ACC112 (cell line): ENCODE measurements around the gene PAQR4.

ENCODE experiments used
- H2AFZ ChIP-seq: fragments of 200-600 bp; sonication (generic); one replicate; pipeline ENCODE4 v1.6.0; 2017; ENCODE audit warnings: antibody characterized with exemption, low read length; ENCODE audit not compliant: unreplicated experiment
- H3K27ac ChIP-seq: fragments of 200-600 bp; sonication (generic); 2 replicates; pipeline ENCODE4 v1.5.1; 2014; ENCODE audit warnings: low read depth, mild to moderate bottlenecking, antibody characterized with exemption, low read length, moderate library complexity
- H3K27me3 ChIP-seq: fragments of 200-600 bp; sonication (generic); 2 replicates; pipeline ENCODE4 v1.6.1; 2014; ENCODE audit warnings: mild to moderate bottlenecking, antibody characterized with exemption, low read length, moderate library complexity, mixed read lengths; ENCODE audit not compliant: insufficient read depth
- H3K36me3 ChIP-seq: fragments of 200-600 bp; sonication (generic); 2 replicates; pipeline ENCODE4 v1.6.1; 2016; ENCODE audit warnings: mild to moderate bottlenecking, antibody characterized with exemption, low read length, moderate library complexity, mixed read lengths; ENCODE audit not compliant: insufficient read depth
- H3K4me1 ChIP-seq: fragments of 200-600 bp; sonication (generic); one replicate; pipeline ENCODE4 v1.6.1; 2016; ENCODE audit warnings: low read length, mixed read lengths; ENCODE audit not compliant: insufficient read depth, unreplicated experiment, control insufficient read depth
- H3K4me3 ChIP-seq: fragments of 200-600 bp; sonication (generic); 2 replicates; pipeline ENCODE4 v1.5.1; 2014; ENCODE audit warnings: mild to moderate bottlenecking, low read depth, low read length
- H3K79me2 ChIP-seq: fragments of 200-600 bp; sonication (generic); one replicate; pipeline ENCODE4 v1.6.0; 2016; ENCODE audit warnings: low read length; ENCODE audit not compliant: control insufficient read depth, unreplicated experiment, insufficient read depth

PAQR4 gene

DNA sequence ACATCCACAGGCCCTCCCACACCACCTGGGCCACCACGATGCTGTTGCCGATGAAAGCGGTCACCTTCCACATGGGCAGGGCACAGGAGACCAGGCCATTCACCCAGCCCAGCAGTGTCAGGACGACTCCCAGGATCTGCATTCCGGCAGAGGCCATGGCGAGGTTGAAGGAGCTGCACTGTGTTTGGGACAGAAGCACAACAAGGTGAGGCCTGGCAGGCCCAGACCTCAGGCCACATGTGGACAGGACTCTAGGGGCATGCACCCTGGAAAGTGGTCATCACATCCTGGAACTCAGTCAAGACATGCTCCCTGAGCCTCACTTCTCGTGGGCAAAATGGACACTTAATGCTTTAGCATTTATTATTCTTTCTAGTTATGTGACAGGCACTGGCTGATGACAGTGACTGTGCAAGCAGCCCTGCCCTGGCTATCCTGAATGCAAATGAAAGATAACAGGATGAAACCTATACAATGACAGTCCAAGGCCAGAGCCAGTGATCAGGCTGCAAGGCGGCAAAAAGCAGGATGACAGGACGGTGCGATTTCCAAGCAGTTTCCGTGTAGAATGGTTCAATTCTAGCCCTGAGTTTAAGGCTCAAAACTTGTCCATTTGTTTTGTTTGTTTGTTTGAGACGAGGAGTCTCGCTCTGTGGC, 46.8 kb downstream of the PAQR4 start:
- Histone ChIP-seq H3K4me1 (peaks cover 5% of the 10 kb centered on the region), H3K27me3 (peaks cover 23% of the 10 kb centered on the region; the same call in 1 of the 2 replicates), H3K79me2 (no peaks in the 10 kb centered on the region), H2AFZ (no peak overlapping the region), H3K36me3 (no peaks in the 10 kb centered on the region), H3K4me3 (no peak overlapping the region), H3K27ac (no peak overlapping the region)

DNA sequence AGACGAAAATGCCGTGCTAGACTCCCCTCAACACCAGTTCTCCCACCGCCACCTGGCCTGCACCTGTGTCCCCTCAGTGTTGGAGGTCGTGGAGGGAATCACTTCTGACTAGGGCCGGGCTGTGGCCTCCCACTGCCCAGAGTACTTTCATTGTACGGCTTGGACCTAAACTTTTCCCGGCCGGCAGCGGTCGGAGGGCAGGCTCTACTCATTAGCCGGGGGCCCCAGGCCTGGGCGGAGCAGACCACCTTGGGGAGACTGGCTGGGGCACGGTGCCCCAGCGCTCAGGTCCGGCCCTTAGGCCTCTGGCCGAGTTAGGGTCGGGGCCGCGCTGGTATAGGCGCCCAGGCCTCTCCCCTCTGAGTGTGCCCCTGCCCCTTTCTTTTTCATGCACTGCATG, 48.2 kb downstream of the PAQR4 start:
- Histone ChIP-seq H3K27ac (no peak overlapping the region), H2AFZ (no peak overlapping the region), H3K4me1 (peaks cover 5% of the 10 kb centered on the region), H3K36me3 (no peaks in the 10 kb centered on the region), H3K4me3 (no peak overlapping the region), H3K79me2 (no peaks in the 10 kb centered on the region), H3K27me3 (peaks cover 14% of the 10 kb centered on the region; the same call in 1 of the 2 replicates)

DNA sequence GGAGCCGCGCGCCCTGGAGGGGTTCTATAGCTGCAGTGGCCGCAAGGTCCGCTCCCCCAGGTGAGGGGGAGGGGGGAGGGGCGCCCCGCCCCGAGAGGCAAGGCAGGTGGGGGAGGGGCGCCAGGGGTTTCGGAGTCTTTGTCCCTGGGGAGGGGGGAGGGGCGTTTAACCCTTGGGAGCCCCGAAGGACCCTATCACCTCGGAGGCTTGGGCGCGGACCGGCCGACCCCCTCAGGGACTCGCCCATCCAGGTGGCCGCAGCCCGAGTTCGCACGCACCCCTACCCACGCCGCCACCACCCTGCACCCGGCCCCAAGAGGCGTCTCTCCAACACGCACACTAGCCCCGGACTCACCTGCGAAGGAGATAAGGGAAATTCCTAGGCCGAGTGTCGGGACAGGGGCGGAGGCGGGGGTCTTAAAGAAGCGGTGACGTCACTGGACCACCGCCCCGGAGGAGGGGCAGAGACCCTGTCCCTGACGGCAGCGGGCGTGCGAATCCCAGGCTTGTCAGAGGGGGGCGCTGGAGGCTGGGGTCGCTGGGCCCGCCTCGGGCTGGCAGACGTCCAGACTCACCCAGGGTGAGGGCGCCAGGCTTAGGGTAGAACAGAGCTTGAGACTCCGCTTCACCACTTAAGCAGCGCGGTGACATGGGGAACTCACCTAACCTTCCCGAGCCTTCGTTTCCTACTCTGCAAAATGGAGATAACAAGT, 48.8 kb downstream of the PAQR4 start, which contains the start of gene CLDN6:
Gene CLDN6 (minus strand): TSS at position 390 of the 713 bp plus-strand sequence. CDS start 2,162 bp downstream, outside the sequence.
- H3K36me3 ChIP-seq = no peaks in the 10 kb centered on the region
- H3K4me1 ChIP-seq = peaks cover 9% of the 10 kb centered on the region
- H3K27me3 ChIP-seq = peaks cover 9% of the 10 kb centered on the region; the same call in 1 of the 2 replicates
- H3K4me3 ChIP-seq = no peak within 1 kb of the TSS
- H3K27ac ChIP-seq = no peak within 1 kb of the TSS
- H3K79me2 ChIP-seq = no peaks in the 10 kb centered on the region
- H2AFZ ChIP-seq = no peak within 1 kb of the TSS

DNA sequence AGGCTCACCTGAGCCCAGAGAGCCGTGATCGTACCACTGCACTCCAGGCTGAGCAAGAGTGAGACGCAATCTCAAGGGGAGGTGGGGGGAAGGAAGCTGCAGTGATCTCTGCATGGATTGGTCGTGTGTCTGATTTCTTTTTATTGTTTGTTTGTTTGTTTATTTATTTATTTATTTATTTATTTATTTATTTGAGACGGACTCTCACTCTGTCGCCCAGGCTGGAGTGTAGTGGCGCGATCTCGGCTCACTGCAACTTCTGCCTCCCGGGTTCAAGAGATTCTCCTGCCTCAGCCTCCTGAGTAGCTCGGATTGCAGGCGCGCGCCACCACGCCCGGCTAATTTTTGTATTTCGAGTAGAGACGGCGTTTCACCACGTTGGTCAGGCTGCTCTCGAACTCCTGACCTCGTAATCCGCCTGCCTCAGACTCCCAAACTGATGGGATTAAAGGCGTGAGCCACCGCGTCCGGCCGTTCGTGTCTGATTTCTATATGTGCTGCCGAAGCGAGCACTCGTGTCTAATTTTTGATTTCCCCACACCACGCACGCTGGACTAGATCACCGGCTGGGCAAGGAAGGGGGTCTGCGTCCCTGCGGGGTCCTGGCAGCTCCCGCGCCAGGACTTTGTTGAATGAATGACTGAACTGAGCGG, 50.6 kb downstream of the PAQR4 start:
- Histone ChIP-seq H3K27me3 (no peaks in the 10 kb centered on the region), H3K27ac (peak overlapping the region; percentile 99), H3K4me3 (peak overlapping the region; percentile 93), H3K79me2 (no peaks in the 10 kb centered on the region), H3K36me3 (no peaks in the 10 kb centered on the region), H2AFZ (peak overlapping the region; percentile 73), H3K4me1 (peaks cover 10% of the 10 kb centered on the region)

DNA sequence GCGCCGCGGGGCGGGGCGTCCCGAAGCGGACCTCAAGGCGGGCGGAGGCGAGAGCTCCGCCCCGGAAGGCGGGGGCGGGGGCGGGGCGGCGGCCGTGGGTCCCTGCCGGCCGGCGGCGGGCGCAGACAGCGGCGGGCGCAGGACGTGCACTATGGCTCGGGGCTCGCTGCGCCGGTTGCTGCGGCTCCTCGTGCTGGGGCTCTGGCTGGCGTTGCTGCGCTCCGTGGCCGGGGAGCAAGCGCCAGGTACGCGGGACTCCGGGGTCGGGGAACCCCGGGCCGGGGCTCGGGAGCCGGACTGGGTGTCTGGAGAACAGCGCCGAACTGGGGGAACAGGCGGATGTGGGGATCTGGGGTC, 51.1 kb downstream of the PAQR4 start, which contains the start of gene TNFRSF12A:
Gene TNFRSF12A (plus strand): TSS at position 122 of the 357 bp plus-strand sequence. CDS start 30 bp downstream, at position 152.
- peaks cover 10% of the 10 kb centered on the region for H3K4me1 ChIP-seq
- H2AFZ ChIP-seq = peak within 1 kb of the TSS; percentile 73
- H3K79me2 ChIP-seq = no peaks in the 10 kb centered on the region
- peak within 1 kb of the TSS; percentile 93 for H3K4me3 ChIP-seq
- no peaks in the 10 kb centered on the region for H3K27me3 ChIP-seq
- no peaks in the 10 kb centered on the region for H3K36me3 ChIP-seq
- peak within 1 kb of the TSS; percentile 99 for H3K27ac ChIP-seq

DNA sequence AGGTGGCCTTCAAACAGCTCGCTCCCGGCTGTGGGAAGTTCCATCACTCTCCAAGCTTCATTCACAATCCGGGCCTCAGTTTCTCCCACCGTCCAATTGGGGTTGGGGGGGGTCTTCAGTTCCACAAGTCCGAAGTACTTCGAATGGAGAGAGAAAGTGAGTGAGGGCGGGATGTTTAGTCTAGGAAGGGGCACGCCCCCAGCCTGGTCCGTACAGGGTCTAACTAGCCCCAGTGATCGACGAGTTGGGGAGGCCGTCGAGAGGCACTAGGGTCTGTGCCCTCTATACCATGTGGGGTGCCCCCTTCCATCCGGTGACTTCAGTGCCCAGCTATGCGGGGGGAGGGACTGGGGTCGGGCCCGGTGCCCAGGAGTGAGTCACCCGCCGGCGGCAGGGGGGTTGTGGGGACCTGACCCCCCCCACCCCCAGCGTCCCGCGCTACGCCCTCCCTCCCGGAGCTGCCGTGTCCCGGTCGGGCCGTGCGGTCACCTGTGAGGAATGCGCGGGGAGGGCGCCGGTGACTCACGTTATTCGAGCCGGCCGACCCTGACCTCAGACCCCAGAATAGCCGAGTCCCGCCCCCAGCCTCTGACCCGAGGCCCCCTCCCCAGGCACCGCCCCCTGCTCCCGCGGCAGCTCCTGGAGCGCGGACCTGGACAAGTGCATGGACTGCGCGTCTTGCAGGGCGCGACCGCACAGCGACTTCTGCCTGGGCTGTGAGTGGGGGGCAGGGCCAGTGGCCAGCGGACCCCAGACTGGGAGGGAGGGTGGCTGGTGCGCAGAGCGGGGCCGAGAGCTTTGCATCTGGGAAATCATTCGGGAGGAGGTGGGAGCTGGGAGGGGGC, 51.7 kb downstream of the PAQR4 start:
- H3K27me3 ChIP-seq = no peaks in the 10 kb centered on the region
- H3K4me1 ChIP-seq = peaks cover 10% of the 10 kb centered on the region
- no peaks in the 10 kb centered on the region for H3K36me3 ChIP-seq
- peak overlapping the region; percentile 18 for H2AFZ ChIP-seq
- H3K27ac ChIP-seq = peak overlapping the region; percentile 99
- H3K4me3 ChIP-seq = peak overlapping the region; percentile 93
- H3K79me2 ChIP-seq = no peaks in the 10 kb centered on the region

DNA sequence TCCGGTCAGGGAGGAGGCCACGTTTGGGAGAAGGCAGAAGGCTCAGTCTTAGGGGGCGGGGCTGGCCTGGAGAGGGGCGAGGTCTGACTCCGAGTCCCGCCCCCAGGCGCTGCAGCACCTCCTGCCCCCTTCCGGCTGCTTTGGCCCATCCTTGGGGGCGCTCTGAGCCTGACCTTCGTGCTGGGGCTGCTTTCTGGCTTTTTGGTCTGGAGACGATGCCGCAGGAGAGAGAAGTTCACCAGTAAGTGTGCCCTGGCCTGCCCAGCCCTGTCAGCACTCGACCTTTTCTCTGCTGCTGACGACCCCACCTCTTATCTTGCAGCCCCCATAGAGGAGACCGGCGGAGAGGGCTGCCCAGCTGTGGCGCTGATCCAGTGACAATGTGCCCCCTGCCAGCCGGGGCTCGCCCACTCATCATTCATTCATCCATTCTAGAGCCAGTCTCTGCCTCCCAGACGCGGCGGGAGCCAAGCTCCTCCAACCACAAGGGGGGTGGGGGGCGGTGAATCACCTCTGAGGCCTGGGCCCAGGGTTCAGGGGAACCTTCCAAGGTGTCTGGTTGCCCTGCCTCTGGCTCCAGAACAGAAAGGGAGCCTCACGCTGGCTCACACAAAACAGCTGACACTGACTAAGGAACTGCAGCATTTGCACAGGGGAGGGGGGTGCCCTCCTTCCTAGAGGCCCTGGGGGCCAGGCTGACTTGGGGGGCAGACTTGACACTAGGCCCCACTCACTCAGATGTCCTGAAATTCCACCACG, 52.5 kb downstream of the PAQR4 start:
- peaks cover 10% of the 10 kb centered on the region for H3K4me1 ChIP-seq
- H3K4me3 ChIP-seq = peak overlapping the region; percentile 93
- H3K27me3 ChIP-seq = no peaks in the 10 kb centered on the region
- H3K36me3 ChIP-seq = no peaks in the 10 kb centered on the region
- no peak overlapping the region for H2AFZ ChIP-seq
- peak overlapping the region; percentile 99 for H3K27ac ChIP-seq
- H3K79me2 ChIP-seq = no peaks in the 10 kb centered on the region

DNA sequence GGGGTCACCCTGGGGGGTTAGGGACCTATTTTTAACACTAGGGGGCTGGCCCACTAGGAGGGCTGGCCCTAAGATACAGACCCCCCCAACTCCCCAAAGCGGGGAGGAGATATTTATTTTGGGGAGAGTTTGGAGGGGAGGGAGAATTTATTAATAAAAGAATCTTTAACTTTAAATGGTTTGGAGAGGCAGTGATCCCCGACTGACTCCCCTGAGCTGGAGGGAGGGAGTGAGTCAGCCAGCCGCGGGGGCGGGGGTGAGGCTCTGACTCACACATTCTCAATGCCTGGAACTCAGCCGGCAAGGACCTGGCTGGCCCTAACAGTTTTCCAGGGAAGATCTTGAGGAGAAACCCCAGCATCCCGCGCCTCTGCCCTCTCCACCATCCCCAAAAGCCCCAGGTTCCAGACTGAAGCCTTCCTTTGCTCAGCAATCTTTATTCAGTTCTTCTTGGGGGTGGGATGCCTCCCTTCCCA, 53.1 kb downstream of the PAQR4 start:
- no peak overlapping the region for H2AFZ ChIP-seq
- no peaks in the 10 kb centered on the region for H3K27me3 ChIP-seq
- H3K79me2 ChIP-seq = no peaks in the 10 kb centered on the region
- H3K4me3 ChIP-seq = peak overlapping the region; percentile 93
- peak overlapping the region; percentile 99 for H3K27ac ChIP-seq
- peaks cover 10% of the 10 kb centered on the region for H3K4me1 ChIP-seq
- H3K36me3 ChIP-seq = no peaks in the 10 kb centered on the region

DNA sequence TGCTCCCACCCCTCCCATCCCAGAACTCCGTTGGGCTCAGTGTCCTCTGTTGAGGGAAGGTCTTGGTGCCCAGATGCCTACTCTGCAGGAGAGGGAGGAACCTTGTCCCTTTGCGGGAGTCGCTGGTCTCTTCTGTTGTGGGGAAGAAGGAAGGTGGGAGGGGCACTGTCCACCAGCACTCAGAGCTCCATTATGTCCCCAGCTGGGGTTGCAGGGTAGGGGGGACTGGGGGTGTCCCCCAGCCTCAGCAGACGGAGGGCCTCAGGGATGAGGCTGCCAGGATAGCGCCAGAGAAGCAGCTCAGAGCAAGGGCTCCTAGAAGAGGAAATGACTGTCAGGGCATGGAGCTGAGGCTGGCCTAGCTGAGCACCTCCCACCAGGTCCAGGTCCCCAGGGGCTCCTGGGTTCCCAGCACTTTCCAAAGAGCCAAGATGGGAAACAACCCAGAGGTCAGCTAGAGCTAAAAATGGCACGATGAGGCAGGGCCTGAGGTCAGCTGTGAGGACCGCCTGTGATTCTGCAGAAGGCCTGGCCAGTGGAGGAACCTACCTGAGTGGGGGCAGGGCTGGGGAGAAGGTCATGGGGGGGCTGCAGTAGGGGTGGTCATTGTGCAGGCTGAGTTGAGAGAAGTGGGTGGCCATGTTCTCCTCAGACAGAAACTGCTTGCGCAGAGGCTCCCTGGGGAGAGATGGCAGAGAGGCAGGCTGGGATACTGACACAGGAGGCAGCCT, 53.7 kb downstream of the PAQR4 start:
- no peaks in the 10 kb centered on the region for H3K36me3 ChIP-seq
- no peaks in the 10 kb centered on the region for H3K79me2 ChIP-seq
- H3K4me3 ChIP-seq = peak overlapping the region; percentile 93
- H3K27me3 ChIP-seq = no peaks in the 10 kb centered on the region
- H3K27ac ChIP-seq = peak overlapping the region; percentile 99
- H3K4me1 ChIP-seq = peaks cover 10% of the 10 kb centered on the region
- H2AFZ ChIP-seq = no peak overlapping the region
